GM04504 (cell line): ENCODE data around the gene RHOC.

Experiments used
- DNase-seq: peaks from one replicate; pipeline ENCODE4 v3.0.0-alpha.2; 2012; ENCODE audit warnings: low read depth

The RHOC gene

DNA sequence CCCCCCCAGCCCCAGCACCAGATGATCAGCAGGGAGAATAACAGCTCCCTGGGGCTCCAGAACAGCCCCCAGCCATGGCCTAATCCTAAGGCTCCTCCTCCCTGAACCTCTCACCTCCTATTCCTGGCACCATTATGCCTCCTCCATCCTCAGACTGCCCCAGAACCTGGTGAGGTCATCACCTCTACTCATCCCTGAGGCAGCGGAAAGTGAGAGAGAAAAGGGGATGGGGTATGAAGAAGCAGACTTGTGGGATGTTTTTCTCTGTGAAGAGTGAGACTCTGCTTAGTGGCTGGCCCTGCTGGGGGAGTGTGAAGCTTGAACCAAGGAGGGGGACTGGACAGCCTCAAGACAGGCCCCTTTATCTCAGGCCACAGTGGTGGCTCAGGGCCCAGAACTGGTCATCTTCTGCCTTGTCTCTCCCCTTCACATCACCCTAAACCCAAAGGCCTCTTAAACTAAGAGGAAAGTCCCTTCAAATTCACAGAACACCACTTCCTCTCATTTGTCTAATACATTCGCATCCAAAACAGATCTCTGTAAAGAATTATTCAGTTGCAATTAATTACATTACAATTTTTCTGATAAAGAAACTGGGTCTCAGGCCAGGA lies 10.4 kb upstream of the RHOC start:
- no peak for DNase-seq

DNA sequence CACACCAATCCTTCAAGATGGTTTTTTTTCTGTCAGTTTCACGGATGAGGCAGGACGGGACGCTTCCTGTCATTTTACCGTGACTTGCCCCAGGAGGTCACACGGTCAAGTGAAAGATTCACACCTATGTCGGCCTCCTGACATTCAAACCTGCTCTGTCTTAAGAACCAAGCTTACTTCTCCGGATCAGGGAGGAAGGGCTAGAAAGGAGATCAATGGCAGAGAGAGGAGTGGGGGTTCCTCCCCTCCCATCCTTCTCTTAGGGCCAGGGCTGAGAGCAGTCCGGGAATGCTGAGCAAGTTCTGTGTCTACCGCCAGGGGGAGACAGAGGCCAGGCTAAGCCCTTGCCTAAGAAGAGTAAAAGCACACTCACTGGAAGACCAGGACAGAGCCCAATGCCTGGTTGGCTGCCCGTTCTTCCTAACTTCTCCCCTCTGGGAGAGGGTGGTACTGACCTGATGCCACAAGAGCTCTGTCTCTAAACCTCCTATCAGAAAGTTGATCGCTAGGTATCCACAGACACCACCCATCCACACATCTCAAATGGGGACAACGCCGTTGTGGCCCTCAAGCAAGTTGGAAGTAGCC lies 9.3 kb upstream of the RHOC start:
- peak; percentile 73 for DNase-seq

DNA sequence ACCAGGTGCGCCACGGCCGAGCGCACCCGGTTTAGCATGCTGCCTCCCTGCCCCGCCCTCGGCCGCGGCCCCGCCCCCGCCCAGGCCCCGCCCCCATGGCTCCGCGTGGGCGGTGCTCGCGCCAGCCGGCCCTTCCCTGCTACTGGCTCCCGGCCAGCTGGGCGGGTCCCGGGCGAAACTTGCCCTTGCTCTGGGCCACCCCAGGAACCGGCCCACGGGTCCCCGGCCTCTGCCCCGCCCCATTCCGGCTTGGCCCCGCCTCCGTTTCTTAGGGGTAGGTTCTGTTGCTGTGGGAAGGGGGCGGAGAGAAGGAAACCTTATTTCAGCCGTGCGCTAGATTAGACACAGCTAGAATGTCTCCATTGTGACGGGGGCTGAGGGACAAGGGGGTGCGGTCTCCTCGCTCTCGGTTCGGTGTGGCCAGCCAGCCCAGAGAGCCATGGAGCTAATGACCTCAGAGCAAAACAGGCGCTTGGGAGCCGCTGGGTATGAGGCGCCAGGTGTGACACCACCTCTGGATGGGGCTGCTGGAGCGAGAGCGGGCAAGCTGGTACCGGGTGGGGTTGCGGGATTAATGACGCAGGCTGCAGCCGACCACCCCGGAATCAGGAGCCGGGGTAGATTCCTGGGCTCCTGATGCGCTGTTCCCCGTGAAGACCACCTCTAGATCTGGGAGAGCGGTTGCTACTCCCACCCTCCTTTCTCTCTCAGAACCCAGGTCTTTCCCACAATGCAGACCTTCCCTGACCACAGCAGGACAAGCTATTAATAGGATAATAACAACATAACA lies 8.5 kb upstream of the RHOC start, which contains the start of gene PPM1J:
TSS of gene PPM1J (minus strand) at position 69 of the 790 bp plus-strand sequence. CDS start at position 38, 31 bp downstream.
- DNase-seq: peak; percentile 68

DNA sequence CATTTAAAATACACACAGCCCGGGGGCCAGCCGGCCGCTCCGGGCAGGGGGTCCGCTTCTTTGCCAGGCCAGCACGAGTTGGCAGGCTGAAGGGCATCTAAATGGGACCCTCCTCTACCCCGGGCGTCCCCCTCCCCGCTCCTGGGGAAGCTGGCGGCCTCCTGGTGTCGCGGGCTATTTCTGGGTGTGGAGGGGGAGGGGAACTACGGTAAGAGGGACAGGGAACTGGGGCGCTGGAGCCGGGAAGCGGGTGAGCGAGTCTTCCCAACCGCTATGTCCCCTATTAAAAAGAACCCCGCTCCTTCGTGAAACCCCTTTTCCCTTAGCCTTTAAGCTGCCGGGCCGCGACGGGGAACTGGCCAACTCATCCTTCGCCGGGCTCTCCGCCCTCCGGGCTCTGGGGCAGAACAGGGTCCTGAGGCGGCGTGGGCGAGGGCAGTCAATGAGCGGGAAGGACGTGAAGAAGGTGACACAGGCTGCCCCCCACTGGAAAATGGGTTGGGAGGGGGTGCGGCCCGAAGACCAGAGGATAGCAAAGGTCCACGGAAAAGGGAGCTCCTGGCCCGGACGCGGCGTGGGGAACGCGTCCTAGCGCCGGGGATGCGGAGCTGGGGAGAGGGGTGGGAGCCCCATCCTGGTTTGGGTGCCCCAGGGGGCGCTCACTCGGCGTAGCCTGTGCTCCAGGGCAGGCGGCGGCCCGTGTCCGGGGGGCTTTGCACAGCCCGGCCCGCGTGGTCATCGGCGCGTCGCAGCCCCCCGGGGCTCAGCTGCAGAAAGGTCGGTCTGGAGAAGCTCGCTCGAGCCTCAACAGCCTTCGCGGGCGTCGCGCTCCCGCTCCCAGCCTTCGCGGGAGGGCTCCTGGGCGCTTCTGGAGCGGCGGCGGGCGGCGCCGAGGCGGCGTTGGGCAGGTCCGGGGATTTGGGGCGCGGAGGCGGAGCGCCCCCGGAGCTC lies 7.7 kb upstream of the RHOC start:
- no peak for DNase-seq

DNA sequence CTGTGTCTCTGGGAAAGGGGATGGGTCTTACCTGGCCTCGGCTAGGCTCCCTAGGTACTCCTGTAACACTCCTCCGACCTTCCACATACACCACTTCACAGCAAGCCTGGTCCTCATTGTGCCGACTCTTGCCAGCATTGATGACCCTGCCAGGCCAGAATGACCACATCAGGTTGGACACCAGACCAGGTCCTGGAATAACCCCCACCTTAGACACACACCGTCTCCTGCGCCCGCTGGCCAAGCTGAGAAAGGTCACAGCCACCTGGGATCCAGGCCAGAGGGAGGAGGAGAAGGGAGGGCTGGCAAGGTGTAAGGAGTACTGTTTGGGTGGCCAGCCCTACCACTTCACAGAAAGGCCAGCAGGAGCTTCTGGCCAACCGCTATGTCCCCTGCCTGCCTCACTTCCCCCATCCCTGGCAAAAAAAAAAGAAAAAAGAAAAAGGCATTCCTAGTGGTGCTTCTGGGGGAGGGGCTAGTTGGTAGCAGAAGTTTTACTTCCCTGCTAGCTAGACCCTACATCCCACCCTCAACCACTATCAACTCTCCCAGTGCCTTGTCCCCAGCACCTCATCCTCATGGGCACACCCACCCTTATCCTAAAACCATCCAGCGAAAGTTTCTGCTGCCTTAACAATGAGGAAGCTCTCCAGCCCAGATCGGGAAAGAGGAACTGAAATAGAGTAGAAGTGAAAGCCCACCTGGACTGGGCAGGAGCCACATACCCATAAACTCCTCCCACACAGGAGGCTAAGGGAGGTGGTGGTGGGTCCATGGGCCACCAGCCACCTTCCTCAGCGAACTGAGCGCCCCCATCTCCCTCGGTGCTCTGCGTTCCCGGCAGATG lies 6.8 kb upstream of the RHOC start:
- DNase-seq: no peak

DNA sequence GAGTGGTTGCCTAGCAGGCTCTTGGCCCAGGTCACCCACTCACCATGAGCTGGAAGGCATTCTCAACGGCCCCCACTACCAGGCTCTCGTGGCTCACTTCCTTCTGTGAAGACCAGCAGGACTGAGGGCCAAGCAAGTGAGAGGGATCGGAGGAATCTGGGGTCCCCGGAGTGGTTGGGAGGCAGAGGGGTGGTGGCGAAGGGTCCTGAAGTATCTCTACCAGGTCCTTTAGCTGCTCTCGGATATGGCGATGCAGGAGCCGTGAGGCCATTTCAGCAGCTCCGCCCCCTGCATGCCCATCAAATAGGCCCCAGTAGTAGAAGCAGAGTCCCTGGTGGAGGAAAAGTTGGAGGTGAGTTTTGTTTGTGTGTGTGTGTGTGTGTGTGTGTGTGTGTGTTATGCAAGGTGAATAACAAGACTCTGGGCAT lies 5.8 kb upstream of the RHOC start:
- DNase-seq: no peak

DNA sequence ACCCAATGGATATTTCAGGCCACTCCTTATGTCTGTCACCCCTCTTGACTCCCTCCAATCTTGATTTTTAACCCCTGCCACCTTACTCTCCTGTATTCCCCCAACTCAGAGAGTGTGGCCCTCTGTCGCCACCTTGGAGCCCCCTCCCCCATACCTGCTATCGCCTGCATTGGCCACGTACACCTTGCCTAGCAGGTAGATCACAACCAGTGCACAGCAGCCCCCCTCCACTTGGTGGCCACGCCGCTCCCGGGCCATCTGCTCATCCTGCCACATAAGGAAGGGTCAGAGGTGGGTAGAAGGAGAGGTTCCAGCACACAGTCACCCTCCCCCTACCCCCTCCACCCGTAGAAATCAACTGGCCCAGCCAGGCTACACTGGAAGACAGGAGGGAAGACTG lies 5.3 kb upstream of the RHOC start:
- no peak for DNase-seq

DNA sequence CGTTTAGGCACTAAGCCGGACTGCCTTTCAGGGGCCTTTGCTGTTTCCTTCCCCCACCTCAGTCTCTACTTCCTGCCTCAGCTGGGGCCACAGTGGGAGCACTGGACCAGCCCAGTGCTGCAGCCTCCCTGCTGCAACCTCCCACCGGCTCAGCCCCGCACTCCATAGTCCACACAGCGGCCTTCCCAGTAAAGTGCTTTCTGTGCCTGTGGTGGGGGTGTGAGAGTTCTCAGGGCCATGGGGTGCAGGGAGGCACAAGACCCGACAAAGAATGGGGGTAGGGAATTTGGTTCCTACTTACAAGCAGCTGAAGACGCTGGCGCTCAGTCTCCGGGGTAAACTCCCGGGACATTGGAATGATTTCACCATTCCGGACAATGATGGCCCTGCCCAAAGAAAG lies 4.7 kb upstream of the RHOC start:
- DNase-seq: no peak

DNA sequence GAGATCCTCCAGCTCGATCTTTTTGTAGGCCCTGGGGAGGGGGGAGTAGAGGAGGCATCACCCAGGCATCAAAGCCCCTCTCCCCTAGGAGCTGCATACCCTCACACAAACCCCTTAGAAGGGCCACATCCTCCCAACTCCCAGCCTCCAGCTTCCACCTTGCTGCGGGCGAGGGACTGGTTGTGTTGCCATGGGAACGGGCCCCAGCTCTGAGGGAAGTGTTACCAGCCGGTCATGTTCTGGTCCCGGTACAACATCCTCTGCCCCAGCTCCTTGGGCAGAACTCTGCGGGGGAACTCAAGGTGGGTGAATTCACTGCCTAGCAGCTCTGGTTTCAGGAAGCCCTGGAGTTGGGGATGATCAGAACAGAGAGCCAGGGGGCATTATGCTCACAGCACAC lies 4.1 kb upstream of the RHOC start:
- no peak for DNase-seq

DNA sequence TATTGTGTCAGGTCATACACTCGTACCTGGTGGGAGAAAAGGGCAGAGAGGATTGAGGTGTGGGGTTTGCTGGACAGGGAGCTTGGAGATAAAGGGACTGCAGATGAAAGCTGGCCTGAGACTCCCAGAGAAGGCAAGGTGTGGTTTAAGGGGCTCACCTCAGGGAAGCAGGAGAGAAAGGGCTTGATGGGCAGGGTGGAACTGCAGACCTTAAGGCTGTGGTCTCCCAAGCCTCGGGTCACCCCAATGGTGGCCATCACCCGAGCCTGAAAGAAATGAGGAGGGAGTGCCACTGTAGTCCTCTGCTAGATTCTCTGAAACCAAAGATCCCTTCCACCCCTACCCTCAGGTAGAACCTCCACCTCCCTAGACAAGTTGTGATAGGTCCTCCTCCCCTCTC lies 3.7 kb upstream of the RHOC start:
- DNase-seq: no peak

DNA sequence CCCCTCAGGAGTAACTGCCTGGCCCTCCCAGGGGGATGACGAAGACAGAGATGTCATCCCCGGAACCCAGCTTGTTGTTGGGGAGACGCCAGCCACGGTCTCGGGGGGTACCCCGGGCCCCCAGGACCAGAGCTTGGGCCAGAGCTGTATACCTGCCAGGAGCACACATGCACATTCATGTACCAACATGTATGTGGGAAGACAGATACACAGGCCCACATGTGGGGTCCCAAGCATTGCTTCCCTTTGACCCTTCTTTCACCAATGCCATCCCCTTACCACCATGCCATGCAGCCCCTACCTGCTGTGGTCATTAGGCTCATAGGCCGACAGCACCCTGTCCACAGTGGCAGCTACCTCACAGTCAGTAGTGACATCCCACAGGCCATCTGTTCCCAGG lies 3.2 kb upstream of the RHOC start:
- no peak for DNase-seq

DNA sequence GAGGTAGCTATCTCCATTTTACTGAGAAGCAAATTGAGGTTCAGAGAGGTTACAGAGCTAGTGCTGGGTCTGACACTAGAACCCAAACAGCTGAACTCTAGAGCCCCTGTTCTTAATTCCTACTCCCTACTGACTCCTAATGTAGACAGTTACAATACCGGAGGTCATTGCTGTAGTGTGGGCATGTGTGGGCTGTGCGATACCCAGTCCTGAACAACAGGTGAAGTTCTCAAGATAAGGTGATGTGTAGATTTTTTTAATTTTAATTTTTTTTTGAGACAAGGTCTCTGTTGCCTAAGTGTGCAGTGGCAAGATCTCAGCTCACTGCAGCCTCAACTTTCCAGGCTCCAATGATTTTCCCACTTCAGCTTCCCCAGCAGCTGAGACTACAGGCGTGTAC lies 1.6 kb upstream of the RHOC start:
- no peak for DNase-seq

DNA sequence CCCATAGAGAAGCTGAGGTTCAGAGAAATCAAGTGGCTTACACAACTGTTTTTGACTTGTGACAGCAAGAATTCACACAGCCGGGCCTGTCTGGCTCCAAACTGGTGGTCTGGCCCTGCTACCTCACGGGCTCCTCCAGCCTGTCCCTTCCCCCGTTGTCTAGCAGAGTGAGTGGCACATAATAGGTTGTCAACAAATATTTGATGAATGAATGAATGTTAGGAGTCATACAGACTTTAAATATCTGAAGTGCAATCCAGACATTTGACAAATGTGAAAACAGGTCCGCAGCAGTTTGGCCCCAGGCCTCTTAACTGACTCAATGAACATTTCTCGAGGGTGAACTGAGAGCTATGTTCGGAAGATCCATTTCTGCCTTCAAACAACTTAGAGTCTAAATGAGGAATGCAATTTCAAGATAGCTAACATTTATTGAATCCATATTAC lies 1.1 kb upstream of the RHOC start:
- no peak for DNase-seq

DNA sequence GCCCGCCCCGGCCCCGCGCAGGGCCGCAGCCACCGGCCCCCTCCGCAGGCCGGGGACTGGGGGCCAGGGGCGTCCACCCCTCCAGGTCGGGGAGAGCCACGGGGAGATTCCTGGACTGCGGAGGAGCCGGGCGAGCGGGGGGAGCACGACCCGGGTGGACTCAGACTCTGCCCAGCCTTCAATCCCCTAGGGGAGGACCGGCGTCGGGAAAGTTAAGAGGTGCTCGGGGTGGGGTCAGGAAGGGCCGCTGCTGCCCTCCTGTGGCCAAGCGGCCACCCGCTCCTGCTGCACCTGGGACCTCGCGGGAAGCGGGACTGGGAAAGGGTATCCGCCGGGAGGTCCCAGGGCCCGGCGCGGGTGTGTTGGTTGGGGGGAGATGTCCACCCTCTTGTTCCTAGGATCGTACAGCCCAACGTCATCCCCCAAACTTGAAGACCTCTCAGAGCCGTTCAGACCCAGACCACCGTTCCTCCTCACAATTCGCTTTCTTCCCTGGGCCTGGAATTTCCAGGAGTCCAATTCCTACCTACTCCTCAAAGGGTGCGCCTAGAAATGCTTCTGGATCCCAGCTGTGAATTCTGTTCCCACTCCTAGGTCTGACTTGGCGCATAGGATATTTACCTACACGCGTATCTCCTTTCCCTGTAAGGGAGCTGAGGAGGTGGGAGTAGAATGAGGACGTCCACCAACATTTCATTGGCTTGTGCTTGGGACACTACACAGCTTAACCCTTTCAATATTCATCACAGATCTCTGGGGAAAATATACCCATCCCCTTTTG lies 484 bp upstream of the RHOC start:
- DNase-seq: peak; percentile 74

DNA sequence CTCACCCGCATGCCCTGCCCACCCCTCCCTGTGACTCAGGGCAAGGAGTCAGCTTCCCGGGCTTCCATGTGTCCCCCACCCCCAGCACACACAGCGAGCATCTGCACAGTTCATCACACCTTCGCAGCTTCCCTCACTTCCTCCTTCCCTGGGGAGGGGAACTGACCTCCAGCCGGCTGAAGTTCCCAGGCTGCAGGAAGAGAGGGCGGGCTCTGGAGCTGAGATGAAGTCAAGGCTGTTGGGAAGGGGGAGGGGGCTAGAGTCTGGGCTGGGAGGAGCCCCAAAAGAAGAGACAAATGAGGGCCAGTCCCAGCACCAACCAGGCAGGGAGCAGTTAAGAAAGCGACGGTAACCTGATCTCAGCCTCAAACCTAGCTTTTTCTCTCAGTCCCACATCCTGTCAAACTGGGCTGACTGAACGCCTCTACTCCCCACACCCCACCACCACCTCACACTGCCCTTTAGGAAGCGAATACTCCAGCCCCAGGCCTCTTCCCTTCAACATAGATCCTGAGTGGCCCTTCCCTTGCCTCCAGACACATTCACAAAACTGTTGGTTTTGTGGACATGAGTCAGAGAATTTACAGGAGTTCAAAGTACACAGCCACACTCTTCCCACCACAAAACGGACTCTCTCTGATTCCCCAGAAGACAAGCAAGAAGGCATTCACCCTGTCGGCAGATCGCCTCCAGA lies 1.8 kb downstream of the RHOC start:
- DNase-seq: peak; percentile 97

DNA sequence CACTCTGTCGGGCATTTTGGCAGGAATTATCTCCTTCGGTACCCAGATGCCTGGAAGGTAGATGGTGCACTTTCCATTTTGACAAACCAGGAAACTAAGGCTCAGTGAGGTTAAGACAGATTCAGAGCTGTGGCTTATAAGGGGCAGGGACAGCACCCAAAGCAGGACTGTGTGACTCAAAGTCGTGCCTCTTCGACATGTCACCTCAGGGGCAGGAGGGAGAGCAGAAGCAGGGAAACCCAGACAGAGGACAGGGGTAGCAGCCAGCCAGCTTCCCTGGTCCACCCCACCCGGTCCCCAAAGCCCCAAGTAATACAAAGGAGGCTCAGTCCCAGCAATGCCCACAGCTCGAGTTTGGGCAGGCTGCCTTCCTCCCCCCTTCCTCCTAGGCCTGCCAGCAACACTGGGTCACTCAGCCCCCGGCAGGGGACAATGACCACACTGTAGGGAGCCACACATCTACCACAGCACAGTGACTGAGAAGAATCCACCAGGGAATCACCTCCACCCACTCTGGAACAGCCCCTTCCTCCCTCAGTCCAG lies 2.5 kb downstream of the RHOC start:
- no peak for DNase-seq

DNA sequence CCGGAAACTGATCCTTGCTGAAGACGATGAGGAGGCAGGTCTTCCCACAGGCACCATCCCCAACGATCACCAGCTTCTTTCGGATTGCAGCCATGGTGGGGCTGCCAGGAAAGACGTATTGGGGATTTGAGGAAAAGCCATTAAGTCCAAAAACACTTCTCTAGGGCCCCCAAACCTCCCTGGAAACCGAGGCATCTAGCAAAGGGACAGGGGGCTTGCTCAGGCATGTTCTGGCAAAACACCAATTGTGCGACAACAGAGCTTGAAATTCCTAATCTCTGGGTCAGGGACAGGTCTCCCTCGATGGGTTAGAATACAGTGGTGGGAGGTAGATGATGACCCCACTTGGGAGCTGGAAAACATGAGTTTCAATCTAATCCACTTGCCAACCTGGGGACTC lies 3.2 kb downstream of the RHOC start:
- no peak for DNase-seq

DNA sequence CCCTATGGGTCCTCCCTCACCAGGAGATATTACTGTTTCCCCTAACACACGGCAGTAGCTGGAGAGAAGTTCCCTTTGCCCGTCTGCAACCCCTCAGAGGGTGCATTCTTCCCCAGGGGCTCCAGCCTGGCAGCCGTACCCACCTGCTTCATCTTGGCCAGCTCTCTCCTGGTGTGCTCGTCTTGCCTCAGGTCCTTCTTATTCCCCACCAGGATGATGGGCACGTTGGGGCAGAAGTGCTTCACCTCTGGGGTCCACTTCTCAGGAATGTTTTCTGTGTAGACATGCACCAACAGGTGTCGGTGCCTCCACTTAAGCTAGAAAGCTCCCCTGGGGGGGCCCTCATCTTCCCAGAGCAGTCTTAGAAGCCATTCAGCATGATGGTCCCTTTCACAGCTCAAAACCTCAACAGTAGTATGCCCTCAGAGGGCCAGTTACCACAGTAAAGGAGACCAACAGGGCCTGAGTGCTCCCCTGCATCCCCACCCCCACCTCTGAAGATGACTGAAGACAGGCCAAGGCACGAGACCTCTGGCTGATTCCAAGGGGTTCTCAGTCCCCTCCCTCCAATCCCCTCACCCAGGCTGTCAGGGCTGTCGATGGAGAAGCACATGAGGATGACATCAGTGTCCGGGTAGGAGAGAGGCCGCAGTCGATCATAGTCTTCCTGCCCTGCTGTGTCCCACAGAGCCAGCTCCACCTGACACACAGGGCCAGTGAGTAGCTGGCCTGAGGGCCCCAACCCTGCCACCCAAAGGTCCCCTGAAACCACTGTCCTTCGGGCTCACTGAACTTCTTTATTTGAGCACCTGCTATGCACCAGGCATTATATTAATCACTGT lies 4.3 kb downstream of the RHOC start:
- DNase-seq: no peak

DNA sequence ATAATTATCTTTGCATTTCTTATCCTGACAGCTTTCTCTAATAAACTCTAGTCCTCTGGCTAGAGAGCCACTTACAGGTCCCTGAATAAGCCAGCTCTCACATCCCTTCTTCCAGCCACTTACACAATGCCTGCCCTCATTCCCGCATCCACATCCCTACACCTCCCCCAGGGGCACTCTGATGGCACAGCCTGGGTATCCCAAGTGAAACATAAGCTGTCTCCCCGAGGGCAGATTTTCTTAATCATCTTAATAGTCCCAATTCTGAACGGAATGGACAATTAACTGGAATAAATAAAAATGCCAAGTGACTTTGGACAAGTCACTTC lies 4.9 kb downstream of the RHOC start:
- DNase-seq: no peak
